PC-9 (cell line): ENCODE data around the gene TMEM117. TPM values are rescaled to one million over a fixed set of nuclear protein-coding genes. Genes with fewer than 3 reads are reported as not detected.

Source experiments
- BruUV-seq: library from RNA; stranded (reverse); fragments of 400-500 nt; replicated peaks from 2 replicates; lab custom pipeline; 2021; lab: Mats Ljungman, UMichigan
- CTCF ChIA-PET: fragments of 300-600 bp; sonication (Branson Sonifier 250); formaldehyde crosslinking; loops from one replicate; lab custom pipeline; 2022; ENCODE audit warnings: antibody characterized with exemption; lab: Charles Lee
- POLR2A ChIA-PET: fragments of 300-600 bp; sonication (Branson Sonifier 250); formaldehyde crosslinking; loops from one replicate; lab custom pipeline; 2022; ENCODE audit warnings: antibody characterized with exemption; ENCODE audit not compliant: unreplicated experiment; lab: Charles Lee
- DNase-seq, 2 experiments: peaks; one replicate each; pipeline versions ENCODE4 v3.0.0 to v3.0.0-alpha.2; 2015 to 2022; ENCODE audit warnings: mixed read lengths in 1 of 2
- H2AFZ ChIP-seq: fragments of 200-600 bp; sonication (generic); 2 replicates; pipeline ENCODE4 v1.8.1; 2017; ENCODE audit warnings: antibody characterized with exemption
- H3F3A ChIP-seq: fragments of 200-600 bp; sonication (generic); 2 replicates; pipeline ENCODE4 v1.8.1; 2017; ENCODE audit warnings: antibody characterized with exemption, mild to moderate bottlenecking, low read depth; ENCODE audit not compliant: insufficient read depth
- H3K27ac ChIP-seq: fragments of 200-600 bp; sonication (generic); 2 replicates; pipeline ENCODE4 v1.6.1; 2016; ENCODE audit warnings: mixed run types
- H3K27me3 ChIP-seq: fragments of 200-600 bp; sonication (generic); 2 replicates; pipeline ENCODE4 v1.6.1; 2016; ENCODE audit warnings: low read depth, mixed run types; ENCODE audit not compliant: insufficient read depth
- H3K36me3 ChIP-seq: fragments of 200-600 bp; sonication (generic); 2 replicates; pipeline ENCODE4 v1.6.1; 2016; ENCODE audit warnings: low read depth, mixed run types
- H3K4me1 ChIP-seq: fragments of 200-600 bp; sonication (generic); replicated peaks from 2 replicates; pipeline ENCODE4 v1.6.1; 2016; ENCODE audit warnings: mixed run types; ENCODE audit not compliant: insufficient read depth
- H3K4me2 ChIP-seq: fragments of 200-600 bp; sonication (generic); 2 replicates; pipeline ENCODE4 v1.6.1; 2017; ENCODE audit warnings: mixed run types
- H3K4me3 ChIP-seq: fragments of 200-600 bp; sonication (generic); 2 replicates; pipeline ENCODE4 v1.6.1; 2016; ENCODE audit warnings: mixed run types
- H3K79me2 ChIP-seq: fragments of 200-600 bp; sonication (generic); 2 replicates; pipeline ENCODE4 v1.6.1; 2017; ENCODE audit warnings: low read depth, mixed run types
- H3K9me2 ChIP-seq: fragments of 200-600 bp; sonication (generic); 2 replicates; pipeline ENCODE4 v1.8.1; 2017; ENCODE audit warnings: mild to moderate bottlenecking; ENCODE audit not compliant: insufficient read depth
- H3K9me3 ChIP-seq: fragments of 200-600 bp; sonication (generic); 2 replicates; pipeline ENCODE4 v1.8.1; 2016; ENCODE audit warnings: low read depth; ENCODE audit not compliant: insufficient read depth
- H4K20me1 ChIP-seq: fragments of 200-600 bp; sonication (generic); 2 replicates; pipeline ENCODE4 v1.8.1; 2017; ENCODE audit not compliant: insufficient read depth
- EZH2 ChIP-seq: fragments of 200-600 bp; sonication (generic); IDR thresholded peaks from 2 replicates; pipeline ENCODE4 v1.8.0; 2017; ENCODE audit warnings: antibody characterized with exemption, low read depth
- intact Hi-C: fragments of 100-400 bp; cut with micrococcal nuclease; formaldehyde crosslinking; loops from one replicate; pipeline ENCODE4 v1.10.0; 2022; ENCODE audit not compliant: unreplicated experiment
- total RNA-seq: library from RNA; stranded (reverse); gene quantifications from 2 replicates; pipeline ENCODE4 v1.2.3, GENCODE V29; 2021
- TF ChIP-seq, protein P1 (sequence below): fragments of 200-600 bp; sonication (generic); conservative IDR thresholded peaks from 2 replicates; pipeline ENCODE4 v1.6.1; 2017; ENCODE audit warnings: mixed run types, antibody characterized with exemption, mild to moderate bottlenecking, moderate library complexity

TMEM117 gene
- total RNA-seq, 1 experiment from 2014 or later, result 2.0 TPM

DNA sequence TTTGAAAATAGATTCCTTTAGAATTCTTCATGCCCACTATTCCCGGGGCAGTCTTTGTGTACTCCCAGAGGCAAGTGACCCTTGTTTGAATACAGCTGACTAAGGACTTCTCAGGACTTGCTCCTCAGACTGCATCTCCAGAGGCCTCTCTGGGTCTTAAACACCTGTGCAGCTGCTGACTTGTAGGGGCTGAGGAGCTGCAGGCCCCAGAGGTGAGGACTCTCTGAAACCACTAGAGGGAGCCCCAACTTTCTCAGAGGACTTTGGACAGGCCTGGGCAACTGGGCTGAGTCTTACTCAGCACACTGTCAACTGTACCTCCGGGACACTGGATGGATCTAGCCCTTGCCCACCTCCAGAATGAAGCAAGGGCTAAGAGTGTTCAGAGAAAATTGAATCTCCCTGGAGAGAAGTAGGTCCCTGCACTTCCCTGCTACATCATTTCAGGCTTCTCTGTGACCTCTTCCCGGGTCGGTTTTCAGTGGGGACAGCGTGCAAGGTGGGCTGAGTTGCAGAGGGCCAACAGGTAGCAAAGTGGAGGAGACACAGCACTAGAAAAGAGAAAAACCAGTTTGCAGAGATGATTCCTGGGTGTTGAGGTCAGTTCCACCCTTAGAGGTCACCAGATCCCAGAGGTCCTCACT, 164.6 kb downstream of the TMEM117 start:
- Histone ChIP-seq H3K4me3 (no peak overlapping the region), H3K27me3 (no peaks in the 10 kb centered on the region), H3K4me2 (no peak overlapping the region), H3K9me3 (no peaks in the 10 kb centered on the region), H3F3A (no peaks in the 10 kb centered on the region), H3K27ac (no peak overlapping the region), H3K4me1 (no peaks in the 10 kb centered on the region), H3K79me2 (no peaks in the 10 kb centered on the region), H3K9me2 (no peaks in the 10 kb centered on the region), H2AFZ (no peak overlapping the region), H4K20me1 (no peaks in the 10 kb centered on the region), H3K36me3 (no peaks in the 10 kb centered on the region)
- BruUV-seq, result no TSS peak
- POLR2A ChIA-PET, result no interaction called here
- TF ChIP-seq EZH2, result no peak
- TF ChIP-seq, protein P1, sequence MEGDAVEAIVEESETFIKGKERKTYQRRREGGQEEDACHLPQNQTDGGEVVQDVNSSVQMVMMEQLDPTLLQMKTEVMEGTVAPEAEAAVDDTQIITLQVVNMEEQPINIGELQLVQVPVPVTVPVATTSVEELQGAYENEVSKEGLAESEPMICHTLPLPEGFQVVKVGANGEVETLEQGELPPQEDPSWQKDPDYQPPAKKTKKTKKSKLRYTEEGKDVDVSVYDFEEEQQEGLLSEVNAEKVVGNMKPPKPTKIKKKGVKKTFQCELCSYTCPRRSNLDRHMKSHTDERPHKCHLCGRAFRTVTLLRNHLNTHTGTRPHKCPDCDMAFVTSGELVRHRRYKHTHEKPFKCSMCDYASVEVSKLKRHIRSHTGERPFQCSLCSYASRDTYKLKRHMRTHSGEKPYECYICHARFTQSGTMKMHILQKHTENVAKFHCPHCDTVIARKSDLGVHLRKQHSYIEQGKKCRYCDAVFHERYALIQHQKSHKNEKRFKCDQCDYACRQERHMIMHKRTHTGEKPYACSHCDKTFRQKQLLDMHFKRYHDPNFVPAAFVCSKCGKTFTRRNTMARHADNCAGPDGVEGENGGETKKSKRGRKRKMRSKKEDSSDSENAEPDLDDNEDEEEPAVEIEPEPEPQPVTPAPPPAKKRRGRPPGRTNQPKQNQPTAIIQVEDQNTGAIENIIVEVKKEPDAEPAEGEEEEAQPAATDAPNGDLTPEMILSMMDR, result peak; percentile 80
- peak in 1 of 2 experiments; percentile 27 for DNase-seq
- intact Hi-C loops, result loop anchor here (5.0 kb wide), 1 partner anchor 932 kb away; no protein-coding TSS in a partner anchor
- CTCF ChIA-PET, result interaction anchor here (0.6 to 1.2 kb wide), 2 partner anchors 38 to 948 kb away, joined by 3 read pairs; no protein-coding TSS in a partner anchor

DNA sequence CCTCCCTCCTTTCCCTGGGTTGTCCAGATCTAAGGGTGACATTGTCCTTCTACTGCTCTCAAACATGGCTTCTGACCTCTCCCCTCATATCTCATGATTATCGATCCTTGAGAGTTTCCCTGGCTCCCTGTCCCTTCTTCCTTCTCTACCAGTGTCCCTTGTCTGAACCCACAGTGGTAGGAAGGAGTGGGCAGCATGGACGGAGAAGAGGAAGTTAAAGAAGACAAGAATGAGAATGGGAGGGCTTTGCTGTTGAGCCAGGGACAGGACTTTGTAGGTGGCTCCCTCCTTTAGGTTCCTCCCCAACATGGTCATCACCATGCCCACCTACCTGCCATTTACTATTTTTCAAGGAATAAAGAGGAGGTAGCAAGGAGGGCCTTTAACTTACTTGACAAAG, 166.7 kb downstream of the TMEM117 start:
- no TSS peak for BruUV-seq
- Histone ChIP-seq H3K27ac (no peak overlapping the region), H3F3A (no peaks in the 10 kb centered on the region), H3K4me2 (no peak overlapping the region), H3K4me1 (no peaks in the 10 kb centered on the region), H2AFZ (no peak overlapping the region), H3K9me2 (no peaks in the 10 kb centered on the region), H3K27me3 (no peaks in the 10 kb centered on the region), H3K9me3 (no peaks in the 10 kb centered on the region), H3K79me2 (no peaks in the 10 kb centered on the region), H3K36me3 (no peaks in the 10 kb centered on the region), H4K20me1 (no peaks in the 10 kb centered on the region), H3K4me3 (no peak overlapping the region)
- DNase-seq, result no peak
- TF ChIP-seq EZH2, result no peak
- TF ChIP-seq, protein P1, result no peak
- ChIA-PET POLR2A (no interaction called here), CTCF (no interaction called here)
- intact Hi-C loops, result loop anchor here (5.0 kb wide), 1 partner anchor 930 kb away; no protein-coding TSS in a partner anchor

DNA sequence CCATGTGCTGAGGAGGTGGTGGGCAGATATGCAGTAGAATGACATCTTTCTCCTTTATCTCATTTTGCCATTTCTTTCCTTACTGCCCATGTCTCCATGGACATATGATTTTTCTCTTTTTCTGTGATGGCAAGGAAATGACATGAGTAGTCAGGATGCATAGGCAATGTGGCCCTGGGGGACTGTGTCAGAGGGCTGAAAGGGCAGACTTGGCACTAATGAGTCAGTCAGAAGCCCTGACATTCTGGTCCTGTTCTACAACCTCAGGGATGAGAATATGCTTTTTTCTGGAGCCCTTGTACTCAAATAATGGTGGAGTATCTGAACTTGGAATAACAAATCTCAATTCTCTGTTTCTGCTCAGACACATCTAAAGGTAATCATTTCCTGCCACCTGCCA, 167.8 kb downstream of the TMEM117 start:
- Histone ChIP-seq H3K9me2 (no peaks in the 10 kb centered on the region), H3K4me2 (no peak overlapping the region), H4K20me1 (no peaks in the 10 kb centered on the region), H3K4me3 (no peak overlapping the region), H3K36me3 (no peaks in the 10 kb centered on the region), H3K9me3 (no peaks in the 10 kb centered on the region), H3K27ac (no peak overlapping the region), H3K4me1 (no peaks in the 10 kb centered on the region), H3K27me3 (no peaks in the 10 kb centered on the region), H2AFZ (no peak overlapping the region), H3F3A (no peaks in the 10 kb centered on the region), H3K79me2 (no peaks in the 10 kb centered on the region)
- TF ChIP-seq, protein P1, result no peak
- TF ChIP-seq EZH2, result no peak
- CTCF ChIA-PET, result no interaction called here
- BruUV-seq, result no TSS peak
- no peak for DNase-seq
- POLR2A ChIA-PET, result no interaction called here
- intact Hi-C loops, result loop anchor here (5.0 kb wide), 1 partner anchor 929 kb away; no protein-coding TSS in a partner anchor
